ENCODE data around the gene PFKL.

- TF ChIP-seq EP300 (IDR thresholded peaks at IDR 0.05; ENCODE audit: borderline replicate concordance) (no peak), CREB1 (IDR thresholded peaks at IDR 0.05; ENCODE audit: low read depth) (no peak), RAD21 (IDR thresholded peaks at IDR 0.05; ENCODE audit: low read depth) (no peak), ZBTB7A (IDR thresholded peaks at IDR 0.05; ENCODE audit: low read depth) (no peak), MAX (IDR thresholded peaks at IDR 0.05) (no peak), FOXM1 (IDR thresholded peaks at IDR 0.05; ENCODE audit: borderline replicate concordance, low read depth) (no peak), REST (IDR thresholded peaks at IDR 0.05; ENCODE audit: low read depth) (no peak), NFIC (IDR thresholded peaks at IDR 0.05) (no peak), YY1 (IDR thresholded peaks at IDR 0.05; ENCODE audit: low read depth) (no peak), TAF1 (IDR thresholded peaks at IDR 0.05; ENCODE audit: low read depth) (no peak), TEAD4 (IDR thresholded peaks at IDR 0.05) (no peak), CEBPB (IDR thresholded peaks at IDR 0.05) (no peak), EGR1 (IDR thresholded peaks at IDR 0.05) (no peak)
- TF ChIP-seq, protein P1, sequence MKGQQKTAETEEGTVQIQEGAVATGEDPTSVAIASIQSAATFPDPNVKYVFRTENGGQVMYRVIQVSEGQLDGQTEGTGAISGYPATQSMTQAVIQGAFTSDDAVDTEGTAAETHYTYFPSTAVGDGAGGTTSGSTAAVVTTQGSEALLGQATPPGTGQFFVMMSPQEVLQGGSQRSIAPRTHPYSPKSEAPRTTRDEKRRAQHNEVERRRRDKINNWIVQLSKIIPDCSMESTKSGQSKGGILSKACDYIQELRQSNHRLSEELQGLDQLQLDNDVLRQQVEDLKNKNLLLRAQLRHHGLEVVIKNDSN (IDR thresholded peaks at IDR 0.05), result no peak
These were observed 12.9 kb upstream of the PFKL start for GRCh38 chr21:44286716-44287632.
